ENCODE results near the gene SLC6A6. TPM values are rescaled to one million over a fixed set of nuclear protein-coding genes. Genes with fewer than 3 reads are reported as not detected.

Gene SLC6A6
- total RNA-seq, 1 donor from 2014 or later: 46.3 TPM

DNA sequence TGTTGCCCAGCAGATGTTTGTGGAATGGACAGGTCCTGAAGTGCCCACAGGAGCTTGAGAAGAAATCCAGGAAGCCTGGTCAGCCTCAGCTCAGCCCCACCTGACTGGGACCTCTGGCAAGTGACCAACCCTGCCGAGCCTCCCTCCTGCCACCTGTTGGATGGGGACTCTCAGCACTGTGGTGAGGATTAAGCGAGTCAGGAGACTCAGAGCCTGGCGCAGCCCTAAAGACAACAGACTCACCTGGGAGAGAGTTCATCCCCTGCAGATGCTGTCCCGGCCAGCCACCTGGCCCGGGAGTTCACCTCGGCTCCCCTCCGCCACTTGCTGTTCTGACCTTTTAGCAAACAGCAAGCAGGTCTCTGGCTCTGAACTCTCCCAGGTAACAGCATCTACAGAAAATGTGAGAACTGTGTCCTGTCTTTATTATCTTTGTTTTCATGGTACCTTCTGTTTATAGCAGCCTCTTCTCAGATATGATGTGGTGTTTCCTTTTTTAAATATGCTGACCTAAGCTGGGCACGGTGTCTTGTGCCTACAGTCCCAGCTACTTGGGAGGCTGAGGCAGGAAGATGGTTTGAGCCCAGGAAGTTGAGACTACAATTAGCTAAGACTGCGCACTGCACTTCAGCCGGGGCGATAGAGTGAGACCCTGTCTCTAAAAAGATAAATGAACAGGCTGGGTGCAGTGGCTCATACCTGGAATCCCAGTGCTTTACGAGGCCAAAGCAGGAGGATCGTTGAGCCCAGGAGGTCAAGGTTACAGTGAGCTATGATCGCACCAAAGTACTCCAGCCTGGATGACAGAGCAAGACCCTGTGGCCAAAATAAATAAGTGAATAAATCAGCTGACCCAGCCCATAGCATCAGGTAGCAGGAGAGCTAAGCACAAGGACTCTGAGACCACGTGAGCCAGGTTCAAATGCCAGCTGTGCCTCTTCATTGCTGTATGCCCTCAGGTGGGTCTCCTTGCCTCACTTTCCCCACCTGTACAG lies 32.4 kb upstream of the SLC6A6 start:
- Mint-ChIP-seq H3K36me3 (ENCODE audit: low read depth, unreplicated experiment) (no peaks in the 10 kb centered on the region), H3K4me1 (ENCODE audit: unreplicated experiment) (no peaks in the 10 kb centered on the region), H3K27ac (ENCODE audit: unreplicated experiment) (no peak overlapping the region), H3K4me3 (ENCODE audit: unreplicated experiment) (no peak overlapping the region), H3K9me3 (ENCODE audit: unreplicated experiment) (no peaks in the 10 kb centered on the region), H3K27me3 (ENCODE audit: unreplicated experiment) (peaks cover 10% of the 10 kb centered on the region)
- DNase-seq (ENCODE audit: low spot score): peak; percentile 21
- TF ChIP-seq, protein P1, sequence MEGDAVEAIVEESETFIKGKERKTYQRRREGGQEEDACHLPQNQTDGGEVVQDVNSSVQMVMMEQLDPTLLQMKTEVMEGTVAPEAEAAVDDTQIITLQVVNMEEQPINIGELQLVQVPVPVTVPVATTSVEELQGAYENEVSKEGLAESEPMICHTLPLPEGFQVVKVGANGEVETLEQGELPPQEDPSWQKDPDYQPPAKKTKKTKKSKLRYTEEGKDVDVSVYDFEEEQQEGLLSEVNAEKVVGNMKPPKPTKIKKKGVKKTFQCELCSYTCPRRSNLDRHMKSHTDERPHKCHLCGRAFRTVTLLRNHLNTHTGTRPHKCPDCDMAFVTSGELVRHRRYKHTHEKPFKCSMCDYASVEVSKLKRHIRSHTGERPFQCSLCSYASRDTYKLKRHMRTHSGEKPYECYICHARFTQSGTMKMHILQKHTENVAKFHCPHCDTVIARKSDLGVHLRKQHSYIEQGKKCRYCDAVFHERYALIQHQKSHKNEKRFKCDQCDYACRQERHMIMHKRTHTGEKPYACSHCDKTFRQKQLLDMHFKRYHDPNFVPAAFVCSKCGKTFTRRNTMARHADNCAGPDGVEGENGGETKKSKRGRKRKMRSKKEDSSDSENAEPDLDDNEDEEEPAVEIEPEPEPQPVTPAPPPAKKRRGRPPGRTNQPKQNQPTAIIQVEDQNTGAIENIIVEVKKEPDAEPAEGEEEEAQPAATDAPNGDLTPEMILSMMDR (IDR thresholded peaks at IDR 0.05; ENCODE audit: unreplicated experiment): no peak

DNA sequence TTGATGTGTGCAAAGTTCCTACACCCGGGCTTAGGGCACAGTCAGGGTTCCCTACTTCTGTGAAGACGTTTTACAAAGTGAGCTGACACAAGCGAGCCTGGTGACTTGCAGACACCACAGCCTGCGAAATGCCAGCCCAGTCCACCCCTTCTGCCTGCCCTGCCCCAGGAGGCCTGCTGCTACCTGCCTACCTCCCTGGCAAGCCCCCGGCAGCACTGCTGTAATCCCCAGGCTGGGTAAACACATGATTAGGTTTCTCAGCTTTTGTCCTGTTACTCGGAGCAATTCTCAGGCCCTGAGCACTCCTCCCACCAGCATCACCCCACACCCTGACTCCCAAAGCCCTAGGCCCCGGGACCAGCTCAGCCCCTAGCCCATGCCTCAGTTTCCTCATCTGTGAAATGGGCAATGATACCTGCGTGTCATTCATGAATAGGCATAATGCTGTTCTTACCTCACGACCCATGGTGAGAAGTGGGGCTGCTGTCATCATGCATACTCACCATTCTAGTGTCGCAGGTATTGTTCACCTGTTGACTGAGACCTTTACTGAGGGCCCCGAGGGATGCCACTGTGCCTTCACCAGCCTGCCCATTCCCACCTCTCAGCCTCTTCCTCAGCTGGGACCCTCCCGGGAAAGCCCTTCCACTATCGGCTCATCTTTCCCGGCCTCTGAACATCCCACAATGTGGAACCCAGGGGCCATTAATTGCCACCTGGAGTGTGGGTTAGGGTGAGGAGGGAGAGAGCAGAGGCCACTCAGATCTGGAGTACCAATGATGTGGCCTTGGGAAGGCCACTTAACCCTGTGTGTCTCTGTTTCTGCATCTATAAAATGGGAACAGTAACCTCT lies 31.5 kb upstream of the SLC6A6 start:
- Mint-ChIP-seq H3K36me3 (ENCODE audit: low read depth, unreplicated experiment) (no peaks in the 10 kb centered on the region), H3K27ac (ENCODE audit: unreplicated experiment) (no peak overlapping the region), H3K9me3 (ENCODE audit: unreplicated experiment) (no peaks in the 10 kb centered on the region), H3K4me1 (ENCODE audit: unreplicated experiment) (no peaks in the 10 kb centered on the region), H3K4me3 (ENCODE audit: unreplicated experiment) (no peak overlapping the region), H3K27me3 (ENCODE audit: unreplicated experiment) (peaks cover 6% of the 10 kb centered on the region)
- TF ChIP-seq, protein P1 (IDR thresholded peaks at IDR 0.05; ENCODE audit: unreplicated experiment): no peak
- no peak for DNase-seq (ENCODE audit: low spot score)

DNA sequence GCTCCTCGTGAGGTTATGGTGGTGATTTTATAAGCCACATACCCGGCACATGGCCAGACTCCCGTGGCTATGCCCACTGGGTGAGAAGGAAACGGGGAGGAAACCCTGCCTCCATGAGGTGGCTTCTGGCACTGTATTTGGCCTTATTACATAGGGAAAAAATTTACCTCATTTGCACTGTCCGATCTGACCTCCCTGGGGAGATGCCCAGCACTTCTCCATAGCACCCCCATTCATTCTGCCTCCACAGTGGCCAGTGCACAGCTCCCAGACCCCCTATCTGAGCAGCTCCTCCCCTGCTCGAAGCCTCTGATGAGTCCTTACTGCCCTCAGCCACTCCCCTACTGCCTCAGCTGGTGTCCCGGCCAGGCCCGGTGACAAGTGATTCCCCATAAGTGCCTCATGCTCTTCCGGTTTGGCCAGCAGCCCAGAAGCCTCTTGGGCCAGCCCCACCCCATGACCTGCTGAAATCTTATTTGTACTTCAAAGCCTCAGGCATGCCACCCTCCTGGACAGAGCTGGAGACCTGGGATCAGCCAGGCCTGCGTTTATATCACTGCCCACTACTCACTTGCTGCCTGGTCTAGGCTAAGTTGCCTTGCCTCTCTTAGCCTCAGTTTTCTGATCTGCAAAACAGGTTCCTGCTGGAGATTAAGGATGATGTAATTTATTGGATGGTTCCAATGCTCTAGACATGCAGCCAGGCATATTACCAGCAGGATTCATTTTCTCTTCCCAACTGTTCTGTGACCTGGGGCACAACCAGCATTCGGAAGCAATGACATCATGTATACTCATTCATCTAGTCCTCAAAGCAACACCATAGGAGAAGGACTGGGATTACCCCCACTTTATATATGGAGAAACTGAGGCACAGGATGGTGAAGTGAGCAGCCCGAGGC lies 30.6 kb upstream of the SLC6A6 start:
- peaks cover 4% of the 10 kb centered on the region for H3K27me3 Mint-ChIP-seq (ENCODE audit: unreplicated experiment)
- H3K4me3 Mint-ChIP-seq (ENCODE audit: unreplicated experiment): no peak overlapping the region
- DNase-seq (ENCODE audit: low spot score): no peak
- H3K27ac Mint-ChIP-seq (ENCODE audit: unreplicated experiment): no peak overlapping the region
- no peaks in the 10 kb centered on the region for H3K9me3 Mint-ChIP-seq (ENCODE audit: unreplicated experiment)
- H3K36me3 Mint-ChIP-seq (ENCODE audit: low read depth, unreplicated experiment): no peaks in the 10 kb centered on the region
- no peaks in the 10 kb centered on the region for H3K4me1 Mint-ChIP-seq (ENCODE audit: unreplicated experiment)
- TF ChIP-seq, protein P1 (IDR thresholded peaks at IDR 0.05; ENCODE audit: unreplicated experiment): no peak

DNA sequence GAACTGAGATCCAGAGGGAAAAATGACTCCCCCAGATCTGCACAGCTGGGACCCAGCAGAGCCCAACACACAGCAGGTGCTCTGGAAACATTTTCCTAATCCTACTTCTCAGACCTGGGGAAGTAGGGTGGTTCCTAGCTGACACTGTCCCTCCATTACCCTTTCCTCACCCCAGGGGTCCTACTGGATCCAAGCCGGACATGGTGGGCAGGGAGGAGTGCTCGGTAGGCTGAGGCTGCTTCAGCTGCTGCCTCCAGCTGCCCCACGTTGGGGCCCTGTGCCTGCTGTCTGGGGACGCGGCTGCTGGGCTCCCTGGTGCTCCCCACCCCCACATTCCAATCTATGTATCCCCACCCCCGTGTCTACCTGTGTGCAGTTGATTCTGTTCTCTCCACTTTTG lies 29.8 kb upstream of the SLC6A6 start:
- no peak for DNase-seq (ENCODE audit: low spot score)
- Mint-ChIP-seq H3K9me3 (ENCODE audit: unreplicated experiment) (no peaks in the 10 kb centered on the region), H3K27ac (ENCODE audit: unreplicated experiment) (no peak overlapping the region), H3K27me3 (ENCODE audit: unreplicated experiment) (peaks cover 2% of the 10 kb centered on the region), H3K36me3 (ENCODE audit: low read depth, unreplicated experiment) (no peaks in the 10 kb centered on the region), H3K4me1 (ENCODE audit: unreplicated experiment) (no peaks in the 10 kb centered on the region), H3K4me3 (ENCODE audit: unreplicated experiment) (no peak overlapping the region)
- TF ChIP-seq, protein P1 (IDR thresholded peaks at IDR 0.05; ENCODE audit: unreplicated experiment): no peak
